Aorta (tissue), 5 donors: ENCODE results near the gene PIGK. TPM values are rescaled to one million over a fixed set of nuclear protein-coding genes. Genes with fewer than 3 reads are reported as not detected.

Experiments
- ATAC-seq: fragments of 200-7000 bp; cut with Tn5 transposase; one replicate; pipeline ENCODE4 v1.9.1; 2022; ENCODE audit warnings: moderate library complexity; ENCODE audit not compliant: low FRiP score
- DNase-seq, 2 donors: peaks; one replicate each; pipeline ENCODE4 v3.0.0-alpha.2; 2020
- H3K27ac ChIP-seq, 2 donors: one replicate each; pipeline ENCODE4 v1.5.1; 2013; ENCODE audit warnings: low read length in 2 of 2, mild to moderate bottlenecking in 2 of 2, moderate library complexity in 2 of 2, control low read depth in 1 of 2, inconsistent platforms in 1 of 2, low read depth in 1 of 2
- H3K27me3 ChIP-seq, 2 donors: one replicate each; pipeline ENCODE4 v1.6.1; 2013; ENCODE audit warnings: control low read depth in 1 of 2, low read length in 1 of 2, mild to moderate bottlenecking in 1 of 2, moderate library complexity in 1 of 2; ENCODE audit not compliant: insufficient read depth in 2 of 2, control insufficient read depth in 1 of 2
- H3K36me3 ChIP-seq, 2 donors: one replicate each; pipeline ENCODE4 v1.6.1; 2013; ENCODE audit warnings: control low read depth in 1 of 2, low read length in 1 of 2, mild to moderate bottlenecking in 1 of 2; ENCODE audit not compliant: insufficient read depth in 2 of 2, control insufficient read depth in 1 of 2
- H3K4me1 ChIP-seq, 2 donors: one replicate each; pipeline ENCODE4 v1.6.1; 2013; ENCODE audit warnings: low read length in 2 of 2, control low read depth in 1 of 2, mild to moderate bottlenecking in 1 of 2, moderate library complexity in 1 of 2; ENCODE audit not compliant: insufficient read depth in 2 of 2, control insufficient read depth in 1 of 2
- H3K4me3 ChIP-seq, 2 donors: one replicate each; pipeline ENCODE4 v1.5.1; 2013; ENCODE audit warnings: low read length in 2 of 2, control low read depth in 1 of 2, mild to moderate bottlenecking in 1 of 2
- H3K9me3 ChIP-seq: one replicate; pipeline ENCODE4 v1.6.1; 2013; ENCODE audit warnings: mild to moderate bottlenecking, low read length; ENCODE audit not compliant: control insufficient read depth
- WGBS, 2 donors: extraction: QIAGEN DNeasy Blood & Tissue Kit; methylation state at CpG; one replicate each; pipeline ENCODE4 v1.1.7; 2013; 5-methylcytosine and 5-hydroxymethylcytosine counted together
- intact Hi-C, 2 donors: fragments of 100-400 bp; cut with DNase I; formaldehyde crosslinking; loops; one replicate each; pipeline versions ENCODE4 v1.14.2 to v1.15.0; 2022
- polyA plus RNA-seq, 2 donors: library from polyadenylated mRNA; stranded (reverse); fragments of 200-250 nt; gene quantifications; one replicate each; pipeline ENCODE4 v1.2.3, GENCODE V29; 2013
- total RNA-seq, 2 donors: library from RNA; stranded (reverse); fragmentation: NEBNext Ultra II Directional; extraction: Animal tissue kit (Norgen Biotek cat#: 25700); gene quantifications; one replicate each; pipeline ENCODE4 v1.2.1, GENCODE V29; 2021
- donor health status: healthy with polysubstance abuse.
- donor health status: Bipolar disorder and iron deficiency.
- donor health status: DM: no; HTN: no; CAD: no.
- donor health status: DM: no; HTN: no; CAD: no.
- donor health status: DM: yes; HTN: yes; CAD: no.

PIGK gene
- total and polyA plus RNA-seq, 4 donors, result 21.3 to 33.2 (median 30.7) TPM

DNA sequence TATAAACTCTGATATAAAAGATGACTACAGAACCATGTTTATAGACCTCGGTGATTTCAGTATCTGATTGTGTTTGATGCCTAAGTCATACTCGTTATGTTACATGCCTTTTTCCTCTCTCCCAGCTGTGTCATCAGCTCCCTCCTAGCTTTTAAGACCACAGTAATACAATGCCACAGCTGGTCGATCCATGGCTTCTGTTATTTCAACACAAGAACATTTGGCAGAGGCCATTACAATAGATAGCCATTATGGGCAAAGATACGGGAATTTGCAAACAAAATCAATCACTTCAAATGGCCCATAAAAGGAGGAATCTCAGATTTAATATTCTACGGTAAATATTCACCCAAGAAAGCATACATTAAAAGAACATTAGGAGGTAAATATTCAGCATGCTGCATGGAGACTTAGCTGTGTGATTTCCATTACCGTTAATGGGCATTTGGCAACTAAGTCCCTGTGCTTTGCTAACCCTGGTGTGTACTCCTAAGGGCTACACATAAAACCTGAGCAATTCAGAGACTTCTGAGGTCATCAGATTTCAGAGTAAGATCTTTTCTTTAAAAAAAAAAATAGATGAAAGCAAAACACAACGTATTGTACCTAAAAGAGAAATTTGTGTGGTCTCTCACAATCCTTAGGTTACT, 153.4 kb downstream of the PIGK start:
- no peak for ATAC-seq
- intact Hi-C loops, result no loop called here
- no peak overlapping the region for H3K27ac ChIP-seq
- no peaks in the 10 kb centered on the region for H3K9me3 ChIP-seq
- no peak overlapping the region for H3K4me3 ChIP-seq
- DNase-seq, result no peak
- H3K36me3 ChIP-seq, result peaks cover 2 to 6% of the 10 kb centered on the region in 2 donors
- WGBS, 2 donors, result 82 to 83% methylated on average over 7 of the region's 7 CpGs
- no peaks in the 10 kb centered on the region for H3K4me1 ChIP-seq
- no peaks in the 10 kb centered on the region for H3K27me3 ChIP-seq

DNA sequence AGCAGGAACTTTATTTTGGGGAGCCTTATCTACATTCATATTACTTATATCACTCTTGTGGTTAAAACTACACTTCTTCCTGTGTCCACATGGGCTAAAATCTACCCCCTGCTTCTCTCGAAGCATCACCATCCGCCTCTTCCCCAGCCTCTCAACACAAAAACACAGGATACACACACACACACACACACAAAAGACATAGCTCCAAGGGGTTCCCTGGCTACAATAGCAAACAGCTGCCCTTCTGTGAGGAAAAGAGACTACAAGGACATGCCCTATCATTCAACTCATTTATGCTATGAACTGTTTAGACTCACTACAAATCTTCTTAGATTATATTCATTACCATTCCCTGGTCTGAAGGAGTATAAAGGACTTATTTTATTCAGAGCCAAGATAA, 155.0 kb downstream of the PIGK start:
- Histone ChIP-seq H3K36me3 (peaks cover 2 to 6% of the 10 kb centered on the region in 2 donors), H3K27ac (no peak overlapping the region), H3K9me3 (no peaks in the 10 kb centered on the region), H3K4me3 (no peak overlapping the region), H3K4me1 (no peaks in the 10 kb centered on the region), H3K27me3 (no peaks in the 10 kb centered on the region)
- DNase-seq (no peak), ATAC-seq (no peak)
- 62 to 71% methylated on average over 2 of the region's 2 CpGs for WGBS, 2 donors
- intact Hi-C loops, result no loop called here

DNA sequence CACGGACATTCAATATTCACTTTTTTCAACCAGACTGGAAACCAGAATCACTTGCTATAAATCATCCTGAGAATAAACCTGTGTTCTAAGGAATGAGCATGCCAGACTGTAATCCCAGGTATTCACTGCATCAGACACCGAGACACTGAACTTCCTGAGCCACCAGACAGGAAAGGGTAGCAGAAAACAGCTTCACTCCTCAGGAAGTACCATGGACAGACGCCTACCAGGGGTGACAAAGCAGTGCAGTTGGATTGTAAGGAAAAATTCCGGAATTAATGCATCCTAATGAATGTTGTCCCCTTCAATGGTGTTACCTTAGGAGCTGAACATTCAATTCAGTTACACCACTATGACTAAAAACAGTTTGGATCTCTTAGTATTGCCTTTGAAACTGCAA, 156.1 kb downstream of the PIGK start:
- DNase-seq, result no peak
- WGBS, 2 donors, result 76 to 83% methylated on average over 4 of the region's 4 CpGs
- Histone ChIP-seq H3K27me3 (no peaks in the 10 kb centered on the region), H3K4me3 (no peak overlapping the region), H3K27ac (no peak overlapping the region), H3K4me1 (no peaks in the 10 kb centered on the region), H3K9me3 (no peaks in the 10 kb centered on the region), H3K36me3 (peaks cover 2 to 3% of the 10 kb centered on the region in 2 donors)
- no peak for ATAC-seq
- intact Hi-C loops, result no loop called here

DNA sequence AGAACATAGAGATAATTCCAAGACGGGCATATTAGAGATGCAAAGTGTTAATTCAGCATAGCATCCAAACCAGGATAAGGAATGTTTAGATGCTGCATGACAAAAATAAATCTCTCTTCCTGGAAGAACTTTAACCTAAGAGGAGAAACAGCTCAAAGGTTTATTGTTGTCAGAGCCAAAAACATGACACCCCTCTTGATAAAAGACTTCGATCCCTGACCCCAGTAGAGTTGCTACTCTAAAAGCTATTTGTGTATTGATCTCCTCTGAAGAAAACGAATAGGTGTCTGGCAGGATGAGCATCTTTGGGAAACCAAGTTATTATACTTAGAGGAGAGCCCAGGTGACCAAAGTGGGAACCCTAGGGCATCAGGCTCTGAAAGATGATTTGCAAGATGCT, 158.1 kb downstream of the PIGK start:
- DNase-seq (no peak), ATAC-seq (no peak)
- no peak overlapping the region for H3K27ac ChIP-seq
- no peaks in the 10 kb centered on the region for H3K27me3 ChIP-seq
- 82 to 86% methylated on average over 3 of the region's 3 CpGs for WGBS, 2 donors
- no peaks in the 10 kb centered on the region for H3K9me3 ChIP-seq
- no peaks in the 10 kb centered on the region for H3K4me1 ChIP-seq
- H3K4me3 ChIP-seq, result no peak overlapping the region
- intact Hi-C loops, result no loop called here
- H3K36me3 ChIP-seq, result peaks cover 2 to 3% of the 10 kb centered on the region in 2 donors

DNA sequence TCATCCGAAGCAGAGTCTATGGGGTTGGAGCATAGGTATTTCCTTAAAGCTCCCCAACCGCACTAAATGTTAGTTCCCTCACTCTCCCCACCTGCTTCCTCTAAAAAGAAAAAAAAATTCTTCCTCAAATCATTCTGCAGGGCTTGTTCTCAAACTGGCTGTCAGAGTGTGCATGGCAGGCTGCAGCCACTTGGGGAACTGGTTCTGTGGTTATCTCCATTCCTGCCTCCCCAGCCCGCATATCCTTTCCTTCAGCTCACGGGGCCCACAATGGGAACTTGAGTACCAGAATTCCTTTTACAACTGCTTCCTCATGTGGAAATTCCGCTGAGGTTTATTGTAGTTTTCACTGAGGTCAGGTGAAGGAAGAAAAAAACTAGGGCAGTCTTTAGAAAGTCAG, 159.2 kb downstream of the PIGK start:
- no peak overlapping the region for H3K27ac ChIP-seq
- no peaks in the 10 kb centered on the region for H3K4me1 ChIP-seq
- ATAC-seq, result no peak
- H3K4me3 ChIP-seq, result no peak overlapping the region
- H3K36me3 ChIP-seq, result peaks cover 2 to 3% of the 10 kb centered on the region in 2 donors
- no peaks in the 10 kb centered on the region for H3K9me3 ChIP-seq
- intact Hi-C loops, result no loop called here
- H3K27me3 ChIP-seq, result no peaks in the 10 kb centered on the region
- WGBS, 2 donors, result 81 to 84% methylated on average over 5 of the region's 5 CpGs
- no peak for DNase-seq

DNA sequence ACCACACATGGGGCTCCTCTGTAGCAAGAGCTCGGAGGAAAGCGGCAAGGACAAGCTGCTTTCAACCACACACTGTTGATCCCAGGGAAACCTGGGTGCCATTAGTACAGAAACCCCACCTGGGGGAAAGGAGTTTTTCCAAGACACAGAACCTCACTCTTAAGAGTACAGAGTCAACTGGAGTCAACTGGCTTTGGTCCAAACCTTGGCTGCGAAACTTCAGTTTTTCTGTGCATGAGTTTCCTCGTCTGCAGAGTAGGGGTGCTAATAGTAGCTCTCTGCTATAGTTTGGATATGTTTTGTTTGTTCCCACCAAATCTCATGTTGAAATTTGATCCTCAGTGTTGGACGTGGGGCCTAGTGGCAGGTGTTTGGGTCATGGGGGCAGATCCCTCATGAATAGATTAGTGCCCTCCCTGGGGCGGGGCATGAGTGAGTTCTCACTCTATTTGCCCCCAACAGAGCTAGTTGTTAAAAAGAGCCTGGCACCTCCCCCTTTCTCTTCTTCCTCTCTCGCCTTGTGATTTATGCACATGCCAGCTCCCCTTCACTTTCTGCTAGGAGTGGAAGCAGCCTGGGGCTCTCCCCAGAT, 161.1 kb downstream of the PIGK start:
- intact Hi-C loops, result no loop called here
- Histone ChIP-seq H3K27me3 (no peaks in the 10 kb centered on the region), H3K27ac (no peak overlapping the region), H3K4me3 (no peak overlapping the region), H3K4me1 (no peaks in the 10 kb centered on the region), H3K36me3 (peaks cover under 1 to 5% of the 10 kb centered on the region in 2 donors), H3K9me3 (no peaks in the 10 kb centered on the region)
- ATAC-seq, result no peak
- no peak for DNase-seq
- 89 to 90% methylated on average over 7 of the region's 7 CpGs for WGBS, 2 donors

DNA sequence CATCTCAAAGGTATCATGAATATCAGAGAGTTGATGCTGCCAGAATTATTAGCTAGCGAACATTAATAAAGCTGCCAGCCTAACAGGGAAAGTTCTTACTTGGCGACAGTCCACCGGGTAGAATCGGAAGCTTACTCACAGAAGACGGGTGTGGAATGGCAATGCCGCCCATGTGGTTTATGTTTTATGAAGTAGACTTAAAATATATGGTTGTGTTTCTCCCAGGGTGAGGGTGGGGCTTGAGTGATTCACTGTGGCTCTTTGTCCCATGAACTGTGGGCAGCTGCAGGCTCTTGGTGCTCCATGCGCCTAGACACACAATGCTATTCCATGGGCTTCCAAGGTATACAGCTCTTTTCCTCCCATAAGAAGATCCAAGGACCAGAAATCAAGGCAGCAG, 162.7 kb downstream of the PIGK start:
- WGBS, 2 donors, result 88 to 89% methylated on average over 7 of the region's 7 CpGs
- intact Hi-C loops, result no loop called here
- peaks cover 1 to 6% of the 10 kb centered on the region in 2 donors for H3K36me3 ChIP-seq
- no peak for DNase-seq
- no peaks in the 10 kb centered on the region for H3K4me1 ChIP-seq
- no peak overlapping the region for H3K27ac ChIP-seq
- H3K9me3 ChIP-seq, result no peaks in the 10 kb centered on the region
- ATAC-seq, result no peak
- H3K4me3 ChIP-seq, result no peak overlapping the region
- H3K27me3 ChIP-seq, result no peaks in the 10 kb centered on the region

DNA sequence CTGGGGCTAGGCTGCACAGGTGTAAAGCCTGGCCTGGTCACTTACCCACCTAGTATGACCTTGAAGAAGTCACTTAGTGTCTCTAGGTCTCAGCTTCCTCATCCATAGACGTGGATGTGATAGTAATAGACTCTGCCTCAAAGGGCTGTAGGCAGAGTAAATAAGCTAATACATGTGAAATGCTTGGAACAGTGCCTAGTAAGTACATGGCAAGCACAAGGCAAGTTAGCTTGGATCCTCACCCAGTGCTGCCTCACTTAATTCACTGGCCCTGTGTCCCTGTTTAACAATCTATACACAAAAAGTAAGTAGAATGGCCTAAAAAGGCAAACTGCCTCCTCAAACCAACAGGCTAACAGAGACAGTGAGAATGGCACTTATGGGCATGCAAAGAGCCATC, 167.8 kb downstream of the PIGK start:
- 46 to 53% methylated on average over 1 of the region's 1 CpG for WGBS, 2 donors
- Histone ChIP-seq H3K36me3 (peaks cover 4 to 6% of the 10 kb centered on the region in 2 donors), H3K4me1 (no peaks in the 10 kb centered on the region), H3K27me3 (no peaks in the 10 kb centered on the region), H3K27ac (no peak overlapping the region), H3K4me3 (no peak overlapping the region), H3K9me3 (no peaks in the 10 kb centered on the region)
- DNase-seq, result no peak
- ATAC-seq, result peak; percentile 33
- intact Hi-C loops, result no loop called here

DNA sequence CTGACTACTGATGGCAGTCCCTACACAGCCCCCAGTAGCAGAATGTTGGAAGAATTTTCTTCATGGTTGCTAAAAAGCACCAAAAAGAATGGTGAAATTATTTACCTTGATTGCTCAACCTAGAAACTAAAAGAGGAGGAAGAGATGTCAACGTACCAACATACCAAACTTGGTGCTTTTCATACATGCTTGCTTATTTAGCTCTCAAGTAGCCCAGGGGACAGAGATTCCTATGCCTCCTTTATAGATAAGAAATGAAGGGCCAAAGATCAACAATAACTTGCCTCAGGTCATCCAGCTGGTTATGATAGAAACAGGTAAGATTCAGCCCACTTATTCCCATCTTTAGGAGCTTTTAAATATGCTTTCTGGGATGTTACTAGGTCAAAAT, 170.6 kb downstream of the PIGK start:
- intact Hi-C loops, result no loop called here
- WGBS, 2 donors, result 88% methylated on average over 1 of the region's 1 CpG
- ATAC-seq, result no peak

More for the DNA sequence above, 170.6 kb downstream of the PIGK start:
- Histone ChIP-seq H3K4me1 (no peaks in the 10 kb centered on the region), H3K36me3 (peaks cover 3 to 6% of the 10 kb centered on the region in 2 donors), H3K27me3 (no peaks in the 10 kb centered on the region), H3K4me3 (no peak overlapping the region), H3K9me3 (no peaks in the 10 kb centered on the region), H3K27ac (no peak overlapping the region)
- DNase-seq, result no peak
